Fibroblast of pulmonary artery (primary cell): Measurements from ENCODE around the gene HSPA8.

ENCODE experiments used
- DNase-seq: peaks from one replicate; pipeline ENCODE4 v3.0.0-alpha.2; 2010; ENCODE audit warnings: low read depth
- H3K4me3 ChIP-seq: replicated peaks from 2 replicates; pipeline ENCODE4 v1.5.1; 2011; ENCODE audit warnings: low read depth, mild to moderate bottlenecking, control low read depth, low read length, moderate library complexity
- CTCF ChIP-seq: IDR thresholded peaks from 2 replicates; pipeline ENCODE4 v1.5.1; 2011; ENCODE audit warnings: mild to moderate bottlenecking, control low read depth, low read length, inconsistent platforms; ENCODE audit errors: missing control alignments

The HSPA8 gene

GRCh38 chr11:123052901-123053721 is 8.8 kb downstream of the HSPA8 start:
- no peak overlapping the region for H3K4me3 ChIP-seq
- TF ChIP-seq CTCF, result no peak
- DNase-seq, result no peak

- DNase-seq, result no peak
- no peak for TF ChIP-seq CTCF
- no peak overlapping the region for H3K4me3 ChIP-seq
Observed at GRCh38 chr11:123051634-123052033, 10.3 kb downstream of the HSPA8 start.

GRCh38 chr11:123051146-123051545 is 10.8 kb downstream of the HSPA8 start:
- H3K4me3 ChIP-seq, result no peak overlapping the region
- TF ChIP-seq CTCF, result no peak
- DNase-seq, result no peak

GRCh38 chr11:123047947-123048293 is 14.0 kb downstream of the HSPA8 start:
- no peak for TF ChIP-seq CTCF
- H3K4me3 ChIP-seq, result no peak overlapping the region
- DNase-seq, result no peak

- TF ChIP-seq CTCF, result no peak
- peak; percentile 53 for DNase-seq
- no peak overlapping the region for H3K4me3 ChIP-seq
Observed at GRCh38 chr11:123047266-123047946, 14.5 kb downstream of the HSPA8 start.

GRCh38 chr11:123046473-123047259 is 15.3 kb downstream of the HSPA8 start:
- no peak for TF ChIP-seq CTCF
- no peak overlapping the region for H3K4me3 ChIP-seq
- no peak for DNase-seq
